Amniotic epithelial cell (primary cell): Measurements from ENCODE around the gene SLC6A17.
A peak's percentile ranks its signal among the peaks of the same experiment; 100 is the strongest.

Experiments used
- DNase-seq: peaks from one replicate; pipeline ENCODE4 v3.0.0-alpha.2; 2010; ENCODE audit warnings: low read depth

SLC6A17 gene

DNA sequence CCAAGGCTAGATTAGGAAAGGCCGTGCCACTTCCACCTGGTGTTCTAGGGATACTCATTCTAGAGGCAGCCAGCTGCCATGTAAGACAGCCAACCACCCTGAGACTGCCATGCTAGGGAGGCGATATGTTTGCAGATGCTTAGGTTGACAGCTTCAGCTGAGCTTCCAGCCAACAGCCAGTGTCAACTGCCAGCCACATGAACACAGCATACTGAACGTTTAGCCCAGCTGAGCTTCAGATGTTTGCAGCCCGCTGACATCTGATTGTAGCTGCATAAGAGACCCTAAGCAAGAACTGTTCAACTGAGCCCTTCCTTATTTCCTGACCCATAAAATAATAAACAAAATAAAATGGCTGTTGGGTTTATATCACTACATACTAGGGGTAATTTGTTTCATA, 54.9 kb downstream of the SLC6A17 start:
- no peak for DNase-seq

DNA sequence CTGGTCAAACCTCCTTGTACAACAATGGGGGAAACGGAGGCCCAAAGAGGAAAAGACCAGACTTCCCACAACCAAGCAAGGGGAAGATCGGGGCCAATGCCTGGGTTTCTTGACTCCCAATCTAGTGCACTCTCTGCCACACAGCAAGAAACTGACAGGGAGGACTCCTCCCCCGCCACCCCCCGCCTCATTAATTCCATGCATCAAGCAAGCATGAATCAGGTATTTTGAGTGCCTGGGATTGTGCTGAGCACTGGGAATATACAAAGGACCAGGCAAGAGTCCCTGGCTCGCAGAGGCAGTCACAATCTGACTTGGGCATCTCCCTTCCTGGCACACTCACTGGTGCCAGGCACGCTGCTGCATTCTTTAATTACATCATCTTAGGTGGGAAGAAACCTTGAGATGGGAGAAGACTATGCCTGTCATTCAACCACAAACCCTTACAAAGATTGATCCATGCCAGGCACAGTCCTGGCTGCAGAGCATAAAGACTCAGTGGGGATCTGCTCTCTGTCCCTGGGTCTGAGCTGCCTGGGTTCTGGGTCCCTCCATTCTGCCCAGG, 55.4 kb downstream of the SLC6A17 start:
- DNase-seq, result peak; percentile 55

DNA sequence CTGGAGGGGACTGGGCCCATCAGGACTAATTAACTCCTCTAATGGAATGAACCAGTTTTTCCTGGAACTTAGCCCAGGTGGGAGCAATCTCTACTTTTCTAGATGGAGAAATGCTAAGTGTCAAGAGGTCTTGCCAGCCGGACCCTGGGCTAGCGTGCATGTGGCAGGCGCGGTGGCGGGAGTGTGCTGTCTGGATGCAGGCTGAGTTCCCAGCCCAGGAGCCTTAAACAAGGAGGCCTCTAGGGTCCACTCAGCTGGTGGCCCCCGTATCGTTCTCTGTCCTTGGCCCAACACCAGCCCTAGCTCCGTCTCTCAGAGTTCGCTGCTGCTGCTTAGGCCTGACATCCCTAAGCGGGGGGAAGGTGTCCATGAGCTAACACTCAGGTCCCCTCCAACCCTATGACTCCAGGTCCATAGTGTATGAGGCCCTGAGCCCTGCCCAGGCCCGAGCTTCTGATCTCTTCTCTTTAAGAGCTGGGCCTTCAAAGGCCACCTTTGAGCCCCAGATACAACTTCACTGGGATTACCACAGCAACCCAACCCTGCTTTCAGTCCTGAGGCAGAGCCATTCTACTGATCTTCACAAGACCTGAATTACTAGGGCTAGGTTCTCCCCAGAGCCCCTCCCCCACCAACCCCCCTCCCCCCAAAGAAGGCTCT, 56.1 kb downstream of the SLC6A17 start:
- DNase-seq, result no peak

DNA sequence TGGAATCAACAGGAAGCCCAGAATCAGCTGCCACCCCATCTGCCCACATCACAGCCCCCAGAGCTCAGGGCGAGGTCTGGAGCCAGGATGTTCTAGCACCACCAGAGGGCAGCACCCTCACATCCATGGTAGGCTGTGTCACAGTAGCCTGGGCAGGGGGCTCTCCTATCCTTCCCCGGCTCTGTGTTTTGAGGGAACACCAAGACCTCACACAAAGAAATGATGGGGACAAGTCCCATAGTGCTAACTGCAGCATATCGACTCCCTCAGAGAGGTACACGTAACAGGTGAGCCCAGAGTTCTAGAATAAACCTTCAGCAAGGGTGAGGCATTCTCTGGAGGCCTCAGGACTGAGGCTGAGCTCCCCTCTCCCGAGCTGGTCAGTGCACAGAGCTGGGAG, 57.5 kb downstream of the SLC6A17 start:
- DNase-seq, result no peak

DNA sequence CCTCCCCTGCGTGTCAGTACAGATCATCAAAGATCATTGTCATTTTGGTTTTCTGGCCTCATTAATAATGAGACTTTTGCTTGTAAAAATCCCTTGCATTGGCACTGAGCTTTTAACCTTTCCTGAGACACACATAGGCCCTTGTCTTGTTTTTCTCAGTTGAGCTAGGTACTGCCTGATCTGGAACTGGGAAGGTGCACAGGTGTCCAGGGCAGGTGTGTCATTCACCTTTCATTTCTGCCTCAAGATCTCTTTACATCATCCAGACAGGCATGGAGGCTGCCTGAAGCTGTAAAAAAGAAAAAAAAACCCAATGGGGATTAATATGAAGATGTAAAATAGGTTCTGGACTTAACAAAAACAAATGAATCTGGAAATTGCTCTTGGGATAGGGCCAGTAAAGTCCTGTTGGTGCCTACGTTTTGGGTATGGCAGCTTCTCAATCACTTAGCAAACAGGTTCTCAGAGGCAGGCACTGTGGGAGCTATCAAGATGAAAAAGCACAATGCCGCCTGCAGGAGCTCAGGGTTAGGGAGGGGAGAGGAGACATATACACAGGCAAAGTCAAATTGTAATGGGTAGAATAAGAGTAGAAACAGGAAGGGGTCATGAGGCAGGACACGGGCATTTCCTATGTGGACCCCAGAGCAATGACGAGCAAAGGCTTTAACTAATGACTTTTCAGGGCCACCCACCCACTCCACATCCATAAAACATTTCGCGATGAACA, 58.8 kb downstream of the SLC6A17 start:
- no peak for DNase-seq

DNA sequence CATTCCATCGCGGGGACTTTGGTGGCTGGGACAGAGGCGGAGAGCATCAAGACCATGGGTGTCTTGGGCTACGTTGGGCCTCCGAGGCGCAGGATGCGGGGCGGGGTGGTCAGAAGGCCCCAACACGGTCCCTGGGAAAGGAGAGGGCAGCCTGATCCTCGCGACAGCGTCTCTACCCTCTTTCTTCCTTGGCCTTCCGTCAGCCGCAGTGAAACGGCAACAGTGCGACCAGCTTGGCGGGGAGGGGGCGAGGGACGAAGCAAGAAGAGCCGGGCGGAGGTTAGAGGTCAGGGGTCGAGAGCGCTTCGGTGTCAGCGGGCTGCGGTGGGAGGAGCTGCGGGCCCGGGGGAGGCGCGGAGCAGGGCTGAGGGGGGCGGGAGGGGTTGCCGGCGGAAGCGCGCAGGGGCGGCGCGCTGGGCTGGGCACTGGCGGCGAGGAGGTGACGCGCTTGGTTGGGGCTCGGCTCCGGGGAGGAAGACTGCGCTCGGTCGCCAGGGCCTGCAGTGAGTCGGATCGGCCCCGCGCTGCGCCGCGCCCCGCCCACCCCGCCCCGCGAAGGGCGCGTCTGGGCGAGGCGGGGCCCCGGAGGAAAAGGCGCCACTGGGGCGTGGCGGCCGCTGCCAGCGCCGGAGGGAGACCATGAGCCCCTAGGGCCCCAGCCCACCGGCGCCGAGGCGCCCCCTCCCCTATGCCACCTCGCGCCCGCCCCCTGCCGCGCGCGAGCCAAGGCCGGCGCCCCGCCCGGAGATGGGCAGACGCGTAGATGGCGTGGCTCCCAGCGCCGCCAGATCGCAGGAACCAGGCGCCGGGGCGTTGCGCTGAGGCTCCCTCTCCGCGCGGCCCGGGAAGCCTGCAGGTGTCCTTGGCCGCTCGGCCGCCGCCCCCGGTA, 59.7 kb downstream of the SLC6A17 start, which contains the start of gene KCNC4:
KCNC4 (plus strand) TSS at position 600 of the 889 bp plus-strand sequence. CDS start 1,186 bp downstream, outside the sequence.
- DNase-seq, result peak; percentile 71

DNA sequence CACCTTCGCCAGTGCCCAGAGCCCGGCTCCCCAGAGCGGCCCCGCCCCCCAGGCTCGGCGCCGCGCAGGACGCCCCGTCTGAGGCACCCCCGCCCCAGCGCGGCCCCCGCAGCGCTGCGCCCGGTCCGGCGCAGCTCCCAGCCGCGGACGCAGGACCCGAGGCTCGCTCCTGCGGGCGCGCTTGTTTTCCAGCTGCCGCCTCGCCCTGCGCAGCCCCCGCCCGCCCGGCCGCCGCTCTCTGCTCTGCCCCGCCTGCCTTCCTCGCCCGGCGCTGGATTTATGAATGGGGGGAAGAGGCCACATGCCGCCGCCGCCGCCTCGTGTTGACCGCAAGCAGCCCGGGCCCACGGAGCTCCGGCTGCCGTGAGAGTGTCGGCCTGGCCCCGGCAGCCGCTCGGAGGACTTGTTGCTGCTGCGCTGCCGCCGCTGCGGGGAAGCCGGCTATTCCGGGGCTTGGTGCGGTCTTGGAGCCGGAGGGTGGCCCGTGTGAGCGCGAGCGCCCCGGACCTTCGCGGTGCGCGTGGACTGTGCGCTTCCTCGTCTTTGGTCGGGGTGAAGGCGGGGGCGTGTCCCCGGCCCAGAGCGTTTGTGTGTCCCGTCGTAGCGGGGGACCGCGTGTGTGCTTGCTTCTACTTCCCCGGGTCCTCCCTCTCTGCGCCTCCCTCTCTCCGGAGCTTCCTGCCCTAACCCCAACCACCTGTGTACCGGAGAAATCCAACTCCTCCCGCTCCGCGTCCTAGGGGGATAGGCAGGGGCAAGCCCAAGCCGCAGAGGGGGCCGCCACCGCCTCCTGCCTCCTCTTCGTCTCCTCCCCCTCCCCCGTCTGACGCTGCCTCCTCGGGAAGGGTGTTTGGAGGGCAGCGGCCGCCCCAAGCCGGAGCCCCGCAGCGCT, 60.6 kb downstream of the SLC6A17 start:
- DNase-seq, result peak; percentile 25

DNA sequence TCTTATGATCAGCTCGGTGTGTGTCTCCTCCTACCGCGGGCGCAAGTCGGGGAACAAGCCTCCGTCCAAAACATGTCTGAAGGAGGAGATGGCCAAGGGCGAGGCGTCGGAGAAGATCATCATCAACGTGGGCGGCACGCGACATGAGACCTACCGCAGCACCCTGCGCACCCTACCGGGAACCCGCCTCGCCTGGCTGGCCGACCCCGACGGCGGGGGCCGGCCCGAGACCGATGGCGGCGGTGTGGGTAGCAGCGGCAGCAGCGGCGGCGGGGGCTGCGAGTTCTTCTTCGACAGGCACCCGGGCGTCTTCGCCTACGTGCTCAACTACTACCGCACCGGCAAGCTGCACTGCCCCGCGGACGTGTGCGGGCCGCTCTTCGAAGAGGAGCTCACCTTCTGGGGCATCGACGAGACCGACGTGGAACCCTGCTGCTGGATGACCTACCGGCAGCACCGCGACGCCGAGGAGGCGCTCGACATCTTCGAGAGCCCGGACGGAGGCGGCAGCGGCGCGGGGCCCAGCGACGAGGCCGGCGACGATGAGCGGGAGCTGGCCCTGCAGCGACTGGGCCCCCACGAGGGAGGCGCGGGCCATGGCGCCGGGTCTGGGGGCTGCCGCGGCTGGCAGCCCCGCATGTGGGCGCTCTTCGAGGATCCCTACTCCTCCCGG, 61.3 kb downstream of the SLC6A17 start:
- no peak for DNase-seq

DNA sequence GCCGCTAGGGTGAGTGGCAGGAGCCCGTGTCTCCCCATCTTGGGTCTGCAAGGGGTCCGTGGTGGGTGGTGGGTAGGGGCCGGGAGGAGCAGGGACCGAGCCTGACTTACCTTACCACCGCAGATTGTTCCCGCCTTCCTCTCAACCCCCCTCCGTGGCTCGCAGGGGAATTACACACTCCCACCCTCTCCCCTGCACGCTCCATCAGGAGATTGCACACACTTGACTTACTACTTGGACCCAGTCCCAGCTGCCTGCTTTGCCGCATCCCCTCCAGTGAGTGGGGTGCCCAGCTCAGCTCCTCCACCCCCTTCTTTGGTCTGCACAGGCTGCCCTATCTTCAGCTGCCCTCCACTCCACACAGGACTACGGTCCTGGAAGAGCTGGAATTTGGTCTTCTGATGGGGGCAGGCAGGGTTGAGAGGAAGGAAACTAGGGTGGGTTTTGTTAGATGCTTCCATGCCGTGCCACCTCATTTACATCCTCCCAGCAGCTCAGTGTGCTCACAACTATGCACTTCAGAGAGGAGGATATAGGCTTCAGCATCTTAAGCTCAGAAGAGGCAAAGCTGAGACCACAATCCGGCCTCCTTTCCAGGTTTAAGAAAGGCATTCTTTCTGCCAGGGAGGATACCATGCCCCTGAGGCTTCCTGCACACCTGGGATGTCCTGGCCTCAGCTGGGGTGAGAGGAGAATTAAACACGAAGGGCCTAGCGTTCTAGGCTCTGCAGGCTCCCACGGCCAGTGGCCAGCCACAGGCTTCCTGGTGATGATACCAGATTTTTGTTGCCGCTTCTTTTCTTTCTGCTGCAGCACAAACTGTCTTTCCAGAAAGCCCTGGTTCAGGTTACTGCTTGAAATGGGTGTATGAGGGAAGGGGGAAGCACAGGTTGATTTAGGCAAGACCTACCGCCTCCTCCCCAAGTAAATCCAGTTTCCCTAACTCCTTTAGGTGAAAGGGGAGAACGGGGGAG, 62.2 kb downstream of the SLC6A17 start:
- DNase-seq, result peak; percentile 69

DNA sequence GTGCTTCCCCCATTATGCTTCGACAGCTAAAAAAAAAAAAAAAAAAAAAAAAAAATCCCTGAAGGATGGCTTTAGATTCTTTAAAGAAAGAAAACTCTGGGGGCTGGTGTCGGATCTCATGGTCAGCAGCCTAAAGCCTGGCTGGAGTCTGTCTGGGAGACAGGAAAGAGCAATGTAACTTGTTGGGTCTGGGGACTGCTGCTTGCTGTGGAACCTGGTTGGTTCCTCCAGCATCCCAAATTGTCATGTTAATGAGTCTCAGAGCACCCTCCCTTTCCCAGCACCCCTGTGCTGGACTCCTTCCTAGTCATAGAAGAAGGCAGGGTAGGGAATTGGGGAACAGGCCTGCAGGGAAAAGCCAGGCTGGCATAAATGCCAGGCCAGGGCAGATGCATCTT, 62.8 kb downstream of the SLC6A17 start:
- DNase-seq, result no peak

DNA sequence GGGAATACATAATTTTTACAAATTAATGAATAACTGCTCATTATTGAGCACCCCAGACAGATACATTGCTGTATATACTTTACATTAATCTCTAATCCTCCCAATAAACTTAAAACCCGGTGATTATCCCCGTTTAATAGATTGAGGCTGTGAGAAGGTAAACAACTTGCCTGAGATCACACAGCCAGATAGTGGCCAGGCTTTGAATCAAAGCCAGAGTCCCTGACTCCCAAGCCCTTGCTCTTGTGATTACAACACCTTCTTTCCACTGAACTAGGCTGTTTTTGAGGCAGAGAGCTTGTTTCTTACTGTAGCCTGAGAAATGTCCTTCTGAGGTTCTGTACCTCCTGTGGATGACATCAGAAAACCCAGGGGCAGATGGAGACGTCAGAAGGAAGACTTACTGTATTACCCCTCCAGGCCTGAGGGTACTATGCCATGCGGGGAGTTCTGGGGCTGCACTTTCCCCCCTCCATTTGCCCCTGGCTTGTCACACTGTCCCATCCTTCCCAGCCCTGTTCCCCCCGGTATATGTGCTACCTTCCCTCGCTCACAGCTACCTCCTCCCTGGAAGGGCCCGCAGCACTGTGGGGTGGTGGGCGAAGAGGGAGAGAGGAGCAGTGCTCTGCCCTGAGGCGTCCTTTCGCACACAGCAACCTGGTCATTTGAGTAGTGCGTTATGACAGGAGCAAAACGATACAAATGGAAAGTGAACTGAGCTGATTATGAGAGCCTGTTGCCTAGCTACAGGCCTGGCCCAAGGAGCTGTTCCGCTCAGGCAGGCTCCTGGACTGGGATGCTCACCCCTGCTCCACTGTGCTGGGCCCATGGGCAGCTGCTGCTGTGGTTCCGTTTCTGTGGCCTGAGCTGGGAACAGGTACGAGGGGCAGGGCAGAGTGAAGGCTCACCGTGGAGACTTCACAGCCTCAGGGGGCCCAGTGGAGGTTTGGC, 64.4 kb downstream of the SLC6A17 start:
- peak; percentile 81 for DNase-seq

DNA sequence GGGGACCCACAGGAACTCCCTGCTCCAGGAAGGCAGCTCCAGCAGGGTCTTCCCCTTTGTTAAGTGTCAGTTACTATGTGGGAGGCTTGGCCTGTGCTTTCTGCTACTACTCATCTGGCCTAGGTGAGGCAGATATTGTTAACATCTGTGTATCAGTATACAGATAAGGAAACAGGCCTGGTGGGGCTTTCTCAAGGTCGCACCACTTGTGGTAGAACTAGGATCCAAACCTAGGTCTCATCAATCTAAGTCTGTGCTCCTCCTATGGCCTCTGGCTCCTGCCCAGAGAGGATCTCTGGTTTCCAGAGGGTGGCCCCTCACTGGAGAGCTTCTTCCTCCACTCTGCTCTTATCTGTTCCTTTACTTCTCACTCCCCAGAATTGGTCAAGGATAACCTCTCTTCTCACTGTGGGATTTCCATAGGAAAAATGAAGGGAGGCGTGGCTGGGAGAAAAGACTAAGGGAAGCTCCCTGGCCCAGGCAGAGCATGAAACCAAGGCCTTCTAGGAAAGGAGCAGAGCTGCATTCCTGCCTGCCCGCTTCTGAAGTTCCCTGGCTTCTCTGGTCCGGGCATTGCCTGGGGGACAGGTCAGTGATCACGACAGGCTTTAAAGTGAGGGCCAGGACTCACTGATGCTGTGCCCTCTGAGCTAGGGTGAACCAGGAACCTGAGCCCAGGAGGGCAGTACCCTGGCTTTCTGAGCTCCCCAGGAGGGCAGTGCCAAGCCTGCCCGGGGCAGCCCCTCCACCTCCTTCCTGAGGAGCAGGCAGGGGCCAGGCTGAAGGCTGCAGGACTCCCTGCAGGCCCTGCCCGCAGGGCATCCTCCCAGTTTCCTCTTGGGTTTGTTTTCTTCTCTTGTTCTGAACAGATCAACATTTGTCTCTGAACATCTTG, 65.6 kb downstream of the SLC6A17 start:
- DNase-seq, result peak; percentile 60

DNA sequence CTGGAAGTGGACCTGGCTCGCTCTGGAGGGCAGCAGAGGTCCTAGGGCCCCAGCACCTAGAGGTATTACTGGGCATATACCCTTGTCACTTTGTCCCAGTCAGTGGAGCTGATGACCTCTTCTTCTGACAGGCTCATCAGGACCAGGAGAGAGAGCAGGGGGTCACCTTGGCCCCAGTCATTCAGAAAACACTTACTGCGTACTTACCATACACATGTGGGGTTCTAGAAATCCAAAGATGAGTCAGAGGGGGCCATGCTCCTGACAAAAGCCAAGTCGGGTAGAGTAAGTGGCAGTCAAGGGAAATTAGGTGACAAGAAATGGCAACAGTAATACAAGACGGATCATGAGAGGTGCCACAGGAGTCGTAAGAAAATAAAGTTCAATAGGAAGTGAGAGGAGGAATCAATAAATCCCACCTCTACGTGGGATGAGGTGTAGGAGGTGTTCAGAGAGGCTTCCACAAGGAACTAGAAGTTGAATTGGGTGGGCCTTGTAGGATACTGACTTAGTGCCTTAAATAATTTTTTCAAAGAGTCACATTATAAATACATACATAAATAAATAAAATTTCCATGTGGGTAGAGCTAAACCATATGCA, 66.7 kb downstream of the SLC6A17 start:
- DNase-seq, result no peak

DNA sequence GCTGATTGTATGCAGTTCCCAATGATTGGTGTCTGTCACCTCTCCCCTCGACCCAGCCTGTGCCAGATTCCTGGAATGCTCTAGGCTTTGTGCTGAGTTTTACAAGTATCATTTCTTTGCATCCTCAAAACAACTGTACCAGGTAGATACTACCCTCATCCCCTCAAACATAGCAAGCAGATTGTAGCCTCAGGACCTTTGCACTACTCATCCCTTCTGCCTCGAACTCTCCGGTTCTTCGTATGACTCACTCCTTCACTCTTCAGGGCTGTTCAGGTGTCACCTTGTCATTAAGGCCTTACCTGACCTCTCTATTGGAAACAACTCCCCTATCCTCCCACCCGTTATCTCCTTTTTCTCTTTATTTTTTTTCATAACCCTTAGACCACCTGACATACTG, 67.8 kb downstream of the SLC6A17 start:
- no peak for DNase-seq

DNA sequence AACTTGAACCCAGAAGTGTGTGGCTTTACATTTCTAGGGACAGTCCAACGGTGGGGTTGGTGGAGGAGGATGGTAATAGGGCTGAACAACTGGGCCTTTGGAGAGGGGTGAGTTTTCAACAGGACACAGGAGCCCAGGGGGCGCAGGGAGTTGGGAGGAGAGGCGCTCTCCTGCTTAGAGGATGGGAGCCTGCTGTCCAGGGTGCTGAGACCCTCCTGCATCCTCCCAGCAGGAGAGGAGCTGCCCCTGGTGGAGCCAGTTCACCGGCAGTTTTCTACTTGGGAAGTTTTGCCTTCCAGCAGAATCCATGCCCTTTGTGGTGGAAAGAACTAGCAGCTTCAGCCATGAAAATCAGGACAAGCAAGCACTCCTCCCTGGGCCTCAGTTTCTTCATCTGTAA, 68.4 kb downstream of the SLC6A17 start:
- no peak for DNase-seq

DNA sequence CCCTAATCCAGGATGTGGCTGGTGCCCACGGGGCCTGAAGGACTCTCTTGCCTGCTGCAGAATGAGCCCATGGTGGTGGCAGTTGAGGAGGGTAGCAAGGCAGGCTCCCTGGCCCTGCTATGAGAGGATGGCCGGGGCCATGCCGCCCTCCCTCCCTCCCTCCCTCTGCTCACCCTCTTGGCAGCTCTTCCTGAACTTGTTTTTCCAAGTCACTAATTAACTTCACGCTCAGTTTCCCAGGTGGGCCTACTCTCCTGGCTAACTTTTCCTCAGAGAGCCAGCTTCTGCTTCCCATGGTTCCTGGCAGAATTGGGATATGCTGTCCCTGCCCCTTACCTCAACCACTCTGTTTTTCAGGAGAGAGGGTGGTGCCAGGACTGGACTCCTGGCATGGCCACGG, 70.0 kb downstream of the SLC6A17 start:
- DNase-seq, result no peak

DNA sequence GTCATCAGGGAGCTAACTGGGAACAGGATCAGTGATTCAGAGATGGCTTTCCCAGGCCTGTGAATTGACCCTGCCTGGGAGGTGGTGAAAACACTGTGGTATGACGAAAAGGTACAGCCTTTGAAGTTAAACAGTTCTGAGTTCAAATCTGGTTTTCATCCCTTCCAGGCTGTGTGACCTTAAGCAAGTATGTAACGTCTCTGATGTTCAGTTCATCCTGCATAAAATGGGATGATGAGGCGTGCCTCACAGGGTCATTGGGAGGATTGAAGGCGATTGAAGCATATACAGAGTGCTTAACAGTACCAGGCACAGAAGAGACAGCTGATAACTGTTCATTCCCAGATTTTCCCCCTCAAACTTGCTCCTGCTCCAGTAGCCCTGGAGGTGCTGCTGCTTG, 70.8 kb downstream of the SLC6A17 start:
- DNase-seq, result no peak
